ENCODE results near the gene SDS. TPM values are rescaled to one million over a fixed set of nuclear protein-coding genes. Genes with fewer than 3 reads are reported as not detected.

SDS gene
- total and polyA plus RNA-seq, 4 donors: 0.65 to 433 (median 77.9) TPM

DNA sequence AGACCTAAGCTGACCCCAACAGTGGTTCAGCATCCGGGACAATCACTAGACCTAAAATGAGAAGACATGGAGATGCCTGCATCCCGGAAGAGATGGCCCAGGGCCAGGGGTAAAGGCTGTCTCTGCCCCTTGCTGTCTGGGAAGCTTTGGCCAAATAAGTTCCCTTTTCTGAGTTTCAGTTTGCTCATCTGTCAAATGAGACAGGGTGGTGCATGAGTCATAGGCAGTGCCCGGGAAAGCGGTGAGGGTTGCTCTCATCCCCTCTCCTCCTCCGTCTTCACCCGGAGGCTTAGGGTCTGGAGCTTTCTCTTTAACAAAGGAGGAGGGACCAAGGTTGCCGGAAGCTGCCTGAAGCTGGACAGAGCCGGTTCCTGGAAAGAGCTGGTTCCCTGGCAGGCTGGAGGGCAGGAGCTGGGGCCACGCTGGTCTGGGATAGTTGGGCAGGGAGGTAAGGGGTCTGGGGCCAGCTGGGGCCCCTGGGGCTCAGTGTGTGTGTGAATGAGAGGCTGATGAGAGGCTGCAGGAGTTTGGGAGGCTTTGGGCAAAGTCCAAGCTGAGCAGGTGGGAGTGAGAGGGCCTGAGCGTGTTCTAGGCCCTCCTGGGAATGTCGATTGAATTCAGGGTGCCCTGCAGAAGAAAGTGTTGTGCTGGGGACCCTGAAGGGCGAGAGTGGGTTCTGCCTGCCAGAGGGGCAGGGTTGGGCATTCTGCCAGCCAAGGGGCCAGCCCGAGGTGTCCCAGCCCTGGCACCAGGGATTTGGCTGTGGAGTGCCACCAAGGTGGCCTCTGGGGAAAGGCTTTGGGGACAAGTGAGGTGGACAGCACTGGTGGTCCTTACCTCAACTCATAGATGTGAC, 18.6 kb upstream of the SDS start, which contains the start of gene SDSL:
Gene SDSL (plus strand): TSS at position 351 of the 856 bp plus-strand sequence. CDS start 5,603 bp downstream, outside the sequence.
- WGBS: 5% methylated on average over 13 of the region's 13 CpGs
- TF ChIP-seq TAF1 (conservative IDR thresholded peaks at IDR 0.05) (peak; percentile 77), ATF3 (IDR thresholded peaks at IDR 0.05) (peak; percentile 12), JUND (IDR thresholded peaks at IDR 0.05) (peak; percentile 82 to 89), EGR1 (IDR thresholded peaks at IDR 0.05; ENCODE audit: low read depth in 2 of 2) (peak in 1 of 2 donors; percentile 74), FOXA1 (IDR thresholded peaks at IDR 0.05) (peak; percentile 12), REST (IDR thresholded peaks at IDR 0.05) (peak; percentile 91), ZBTB33 (IDR thresholded peaks at IDR 0.05) (peak; percentile 48), RAD21 (IDR thresholded peaks at IDR 0.05) (peak; percentile 49 to 59), YY1 (IDR thresholded peaks at IDR 0.05) (peak; percentile 67), RXRA (IDR thresholded peaks at IDR 0.05) (peak; percentile 69 to 77), FOXA2 (IDR thresholded peaks at IDR 0.05) (no peak), SP1 (IDR thresholded peaks at IDR 0.05) (peak; percentile 73), NR2F2 (IDR thresholded peaks at IDR 0.05) (peak; percentile 15), GABPA (IDR thresholded peaks at IDR 0.05 in 1 of 2, conservative IDR thresholded peaks at IDR 0.05 in 1 of 2) (peak in 1 of 2 donors; percentile 61), HNF4A (conservative IDR thresholded peaks at IDR 0.05) (peak; percentile 57 to 58), HNF4G (IDR thresholded peaks at IDR 0.05) (peak; percentile 22)
- TF ChIP-seq, protein P1, sequence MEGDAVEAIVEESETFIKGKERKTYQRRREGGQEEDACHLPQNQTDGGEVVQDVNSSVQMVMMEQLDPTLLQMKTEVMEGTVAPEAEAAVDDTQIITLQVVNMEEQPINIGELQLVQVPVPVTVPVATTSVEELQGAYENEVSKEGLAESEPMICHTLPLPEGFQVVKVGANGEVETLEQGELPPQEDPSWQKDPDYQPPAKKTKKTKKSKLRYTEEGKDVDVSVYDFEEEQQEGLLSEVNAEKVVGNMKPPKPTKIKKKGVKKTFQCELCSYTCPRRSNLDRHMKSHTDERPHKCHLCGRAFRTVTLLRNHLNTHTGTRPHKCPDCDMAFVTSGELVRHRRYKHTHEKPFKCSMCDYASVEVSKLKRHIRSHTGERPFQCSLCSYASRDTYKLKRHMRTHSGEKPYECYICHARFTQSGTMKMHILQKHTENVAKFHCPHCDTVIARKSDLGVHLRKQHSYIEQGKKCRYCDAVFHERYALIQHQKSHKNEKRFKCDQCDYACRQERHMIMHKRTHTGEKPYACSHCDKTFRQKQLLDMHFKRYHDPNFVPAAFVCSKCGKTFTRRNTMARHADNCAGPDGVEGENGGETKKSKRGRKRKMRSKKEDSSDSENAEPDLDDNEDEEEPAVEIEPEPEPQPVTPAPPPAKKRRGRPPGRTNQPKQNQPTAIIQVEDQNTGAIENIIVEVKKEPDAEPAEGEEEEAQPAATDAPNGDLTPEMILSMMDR (IDR thresholded peaks at IDR 0.05; ENCODE audit: low read depth, low read length, missing input control): no peak
- TF ChIP-seq, protein P2, sequence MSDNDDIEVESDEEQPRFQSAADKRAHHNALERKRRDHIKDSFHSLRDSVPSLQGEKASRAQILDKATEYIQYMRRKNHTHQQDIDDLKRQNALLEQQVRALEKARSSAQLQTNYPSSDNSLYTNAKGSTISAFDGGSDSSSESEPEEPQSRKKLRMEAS (IDR thresholded peaks at IDR 0.05): peak; percentile 84
- peak within 1 kb of the TSS; percentile 82 to 96 for H3K9ac ChIP-seq (ENCODE audit: low read depth in 1 of 2, low read length in 2 of 2)
- peak within 1 kb of the TSS; percentile 62 to 80 (median 75) for H3K4me3 ChIP-seq (ENCODE audit: low read depth in 1 of 3, low read length in 3 of 3)
- peaks cover 6 to 51% (median 30%) of the 10 kb centered on the region in 4 donors for H3K4me1 ChIP-seq (ENCODE audit: control insufficient read depth in 4 of 4, insufficient read depth in 4 of 4, low read length in 3 of 4)
- H3K27ac ChIP-seq (ENCODE audit: low read depth in 1 of 2, low read length in 2 of 2): peak within 1 kb of the TSS; percentile 78 to 95
- H3K27me3 ChIP-seq (ENCODE audit: control insufficient read depth in 4 of 4, insufficient read depth in 4 of 4, low read length in 3 of 4): no peaks in the 10 kb centered on the region
- H3K9me3 ChIP-seq (ENCODE audit: control insufficient read depth in 4 of 4, low read length in 3 of 4): no peaks in the 10 kb centered on the region
- H3K36me3 ChIP-seq (ENCODE audit: control insufficient read depth in 4 of 4, insufficient read depth in 3 of 4, low read depth in 1 of 4, low read length in 3 of 4): no peaks in the 10 kb centered on the region
- DNase-seq (ENCODE audit: low spot score): peak; percentile 76
